ENCODE results near the gene TRABD2B. TPM values are rescaled to one million over a fixed set of nuclear protein-coding genes. Genes with fewer than 3 reads are reported as not detected.

Gene TRABD2B
- total RNA-seq, 1 donor from 2014 or later: 2.4 TPM

- no peak for DNase-seq (ENCODE audit: low spot score)
Measured at GRCh38 chr1:47727051-47727696, 270.0 kb downstream of the TRABD2B start.

DNA sequence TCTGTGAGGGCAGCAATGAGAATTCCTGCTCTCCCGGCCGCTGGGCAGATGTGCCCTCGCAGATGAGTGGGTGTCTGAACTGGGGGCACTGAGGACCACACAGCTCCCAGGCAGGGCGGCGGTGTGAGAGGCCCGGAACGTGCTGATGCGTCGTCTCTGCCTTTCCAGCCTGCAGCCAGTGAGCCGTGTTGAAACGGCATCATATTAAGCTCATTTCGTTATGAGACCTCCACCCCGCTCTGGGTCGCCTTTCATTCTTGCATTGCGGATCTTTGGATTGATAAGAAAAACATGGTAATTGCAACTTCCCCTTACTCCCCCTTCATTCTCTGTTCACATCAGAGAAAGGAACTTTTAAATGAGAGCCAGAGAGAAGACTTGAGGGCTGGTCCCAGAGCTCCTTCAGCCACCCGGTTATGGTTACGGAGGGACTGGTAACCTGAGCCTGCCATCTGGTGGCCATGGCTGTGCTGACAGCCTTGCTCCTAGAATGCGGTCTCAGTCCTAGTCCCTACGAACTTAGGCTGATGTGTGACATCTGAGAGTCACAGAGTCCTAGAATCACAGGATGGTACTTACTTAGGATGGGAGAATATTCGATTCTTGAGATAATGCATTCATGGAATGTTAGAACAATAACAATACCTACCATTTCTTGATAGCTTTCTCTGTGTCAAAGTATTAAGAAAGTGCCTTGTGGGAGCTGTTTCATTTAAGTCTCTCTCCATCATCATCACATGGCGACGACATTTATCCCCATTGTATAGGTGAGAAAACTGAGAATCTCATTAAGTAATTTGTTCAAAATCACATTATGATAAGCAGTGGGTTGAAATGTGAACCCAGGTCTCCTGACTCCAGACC is 271.0 kb downstream of the TRABD2B start:
- peak; percentile 82 for DNase-seq (ENCODE audit: low spot score)

DNA sequence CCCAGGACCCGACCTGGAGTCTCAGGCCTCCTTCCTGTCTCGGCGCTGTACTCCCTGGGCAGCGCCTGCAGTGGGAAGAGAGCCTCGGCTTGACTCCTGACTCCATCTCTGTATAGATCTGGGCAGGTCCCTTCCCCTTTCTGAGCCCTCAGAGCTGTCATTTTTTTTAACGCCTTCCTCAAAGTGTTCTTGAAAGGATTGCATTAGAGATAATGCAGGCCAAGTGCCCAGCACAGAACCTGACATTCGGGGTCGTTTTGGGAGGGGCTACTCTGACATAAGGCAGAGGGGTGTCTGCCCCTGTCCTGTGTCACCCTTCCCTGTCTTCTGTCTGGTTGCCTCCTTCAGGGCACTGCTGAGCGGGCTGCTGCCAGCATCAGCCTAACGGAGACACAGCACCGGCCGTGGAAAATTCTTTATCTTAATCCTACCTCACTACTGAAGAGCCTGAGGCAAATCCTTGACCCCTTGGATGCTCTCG is 271.6 kb downstream of the TRABD2B start:
- no peak for DNase-seq (ENCODE audit: low spot score)

- DNase-seq (ENCODE audit: low spot score): no peak
Measured at GRCh38 chr1:47725000-47725473, 272.1 kb downstream of the TRABD2B start.

DNA sequence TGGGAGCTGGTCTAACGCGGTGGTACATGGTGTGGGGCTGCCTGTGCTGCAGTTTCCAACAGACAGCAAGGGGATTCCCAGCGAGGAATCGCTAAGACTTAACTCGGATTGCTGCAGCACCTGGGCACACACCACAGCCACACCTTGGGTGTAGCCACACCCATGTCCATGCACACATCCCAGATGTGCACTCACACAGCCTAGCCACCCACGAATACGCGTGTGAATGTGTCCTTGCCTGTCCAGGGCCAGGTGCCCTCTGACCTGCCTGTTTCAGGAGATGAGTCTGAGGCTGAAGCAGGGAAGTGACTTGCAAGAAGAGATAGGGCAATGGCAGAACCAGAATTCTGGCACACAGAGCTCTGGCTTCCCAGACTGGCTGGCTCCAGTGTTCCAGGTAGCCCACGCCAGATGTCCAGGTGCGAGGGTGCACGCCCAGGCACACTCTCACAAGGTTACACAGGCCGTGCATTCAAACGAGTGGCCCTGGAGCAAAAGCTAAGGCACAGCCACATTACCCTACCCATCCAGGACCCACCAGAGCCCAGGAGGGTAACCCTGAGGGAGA is 272.7 kb downstream of the TRABD2B start:
- no peak for DNase-seq (ENCODE audit: low spot score)

GRCh38 chr1:47722909-47723580 is 274.1 kb downstream of the TRABD2B start:
- no peak for DNase-seq (ENCODE audit: low spot score)

DNA sequence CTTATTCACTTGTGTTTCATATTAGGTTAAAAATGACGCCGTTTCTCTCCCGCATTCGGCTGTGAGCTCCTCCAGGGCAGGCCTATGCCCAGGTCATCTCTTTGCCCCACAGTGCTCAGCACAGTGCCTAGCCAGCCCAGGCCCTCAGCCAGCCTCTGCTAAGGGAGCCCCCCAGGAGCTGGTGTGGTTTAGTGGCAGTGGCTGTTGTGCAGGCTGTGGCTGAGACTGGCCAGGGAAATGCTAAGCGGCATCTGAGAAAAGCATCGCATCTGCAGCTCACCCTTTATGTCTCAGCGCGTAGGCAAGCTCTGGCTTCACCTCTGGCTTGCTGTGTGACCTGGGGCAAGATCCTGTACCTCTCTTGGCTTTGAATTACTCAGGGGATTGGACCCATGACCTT is 275.1 kb downstream of the TRABD2B start:
- no peak for DNase-seq (ENCODE audit: low spot score)

GRCh38 chr1:47720111-47720510 is 277.1 kb downstream of the TRABD2B start:
- no peak for DNase-seq (ENCODE audit: low spot score)

GRCh38 chr1:47717341-47717740 is 279.8 kb downstream of the TRABD2B start:
- no peak for DNase-seq (ENCODE audit: low spot score)

DNA sequence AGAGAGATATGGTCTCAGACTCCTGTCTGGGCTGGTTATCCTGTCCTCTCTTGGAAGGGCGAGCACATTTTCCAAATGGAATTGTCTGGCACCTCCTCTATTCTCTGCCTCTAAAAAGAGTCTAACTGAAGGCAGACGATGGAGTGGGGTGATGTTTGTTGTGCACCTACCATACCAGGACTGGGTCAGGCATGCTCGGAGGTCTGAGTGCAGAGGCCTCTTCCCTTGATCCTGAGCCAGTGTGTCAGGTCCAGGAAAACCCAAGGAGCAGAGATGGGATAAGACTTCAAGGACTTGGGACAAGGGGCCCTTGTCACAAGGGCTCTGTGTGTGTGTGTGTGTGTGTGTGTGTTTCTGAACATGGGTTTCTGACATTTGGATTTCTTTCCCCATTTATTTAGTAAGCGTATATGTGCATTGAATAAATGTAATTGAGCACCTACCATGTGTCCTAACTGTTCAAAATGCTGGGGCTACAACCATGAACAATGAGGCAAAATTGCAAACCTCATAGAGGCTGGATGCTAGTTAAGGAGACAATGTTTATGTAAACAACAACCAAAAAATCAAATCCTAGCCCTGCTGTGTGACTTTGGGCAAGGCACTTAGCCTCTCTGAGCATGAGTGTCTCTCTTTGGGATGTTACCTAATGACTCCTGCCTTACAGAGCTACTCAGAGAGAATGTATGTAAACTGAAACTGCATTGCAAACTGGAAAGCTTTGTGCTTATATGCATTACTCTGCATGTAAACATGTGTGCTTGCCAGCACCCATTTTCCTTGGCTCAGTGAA is 283.0 kb downstream of the TRABD2B start:
- DNase-seq (ENCODE audit: low spot score): no peak

DNA sequence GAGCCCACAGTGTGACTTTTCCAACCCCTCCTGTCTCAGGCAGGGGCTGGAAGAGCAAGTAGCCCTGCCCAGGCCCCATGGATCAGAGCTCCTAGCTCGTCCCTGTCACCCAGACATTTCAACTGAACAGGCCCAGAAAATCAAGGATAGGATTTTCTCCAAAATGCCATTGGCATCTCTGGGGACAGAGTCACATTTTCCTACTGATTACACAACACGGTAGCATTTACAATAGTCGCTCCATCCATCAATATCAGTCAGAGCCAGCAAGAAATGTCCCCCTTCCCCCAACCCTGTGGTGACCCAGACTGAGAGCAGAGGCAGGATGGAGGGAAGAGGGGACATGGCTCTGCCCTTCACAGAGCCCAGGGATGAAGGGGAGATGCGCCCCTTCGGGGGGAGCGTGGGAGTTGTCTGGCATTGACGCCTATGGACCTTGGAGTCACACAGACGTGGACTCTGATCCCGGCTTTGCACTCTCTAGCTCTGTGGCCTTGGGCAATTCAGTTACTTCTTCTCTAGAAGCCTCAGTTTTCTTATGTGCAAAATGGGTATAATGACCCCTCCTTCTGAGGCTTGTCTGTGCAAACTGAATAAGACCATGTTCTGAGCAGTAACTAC is 283.7 kb downstream of the TRABD2B start:
- DNase-seq (ENCODE audit: low spot score): no peak

- DNase-seq (ENCODE audit: low spot score): no peak
Measured at GRCh38 chr1:47712596-47713299, 284.4 kb downstream of the TRABD2B start.

GRCh38 chr1:47711848-47712492 is 285.2 kb downstream of the TRABD2B start:
- DNase-seq (ENCODE audit: low spot score): no peak

DNA sequence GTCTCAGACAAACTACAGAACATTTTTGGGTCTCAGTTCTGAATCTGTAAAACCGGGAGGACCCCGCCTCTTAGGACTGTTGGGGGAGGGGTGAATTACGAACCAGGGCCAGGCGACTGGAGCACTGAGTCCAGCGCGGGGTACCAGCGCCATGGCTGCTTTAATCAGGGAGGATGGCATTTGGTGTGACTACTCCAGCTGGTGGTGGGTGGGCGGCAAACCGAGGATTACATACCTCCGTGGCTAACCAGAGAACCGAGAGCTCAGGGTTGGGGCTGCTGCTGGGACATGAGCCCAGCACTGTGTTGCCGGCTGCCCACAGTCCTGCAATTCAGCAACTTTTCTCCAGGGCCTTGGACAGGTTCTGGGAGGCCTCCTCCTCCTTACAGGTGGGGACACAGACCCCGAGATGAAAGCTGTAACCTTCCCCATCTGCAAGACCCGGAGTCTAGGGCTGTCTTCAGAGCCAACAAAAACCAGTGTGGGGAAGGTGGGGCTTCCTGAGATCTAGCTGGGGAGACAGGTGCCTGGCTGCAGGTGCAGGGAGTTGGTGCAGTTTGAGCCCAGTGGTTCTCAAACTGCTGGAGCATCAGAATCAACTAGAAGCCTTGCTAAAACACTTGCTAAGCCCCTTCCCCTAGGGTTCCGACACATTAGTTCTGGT is 285.9 kb downstream of the TRABD2B start:
- no peak for DNase-seq (ENCODE audit: low spot score)

Other genes starting within 250 kb of the TRABD2B start
- 1.9 TPM for gene SLC5A9, start 225.3 kb upstream of the TRABD2B start, total RNA-seq (ENCODE audit: insufficient read depth, low replicate concordance)

Data from umbilical cord (tissue), 2 donors.